NCI-H1694 treated with DMSO at 0.1 percent for 48 hours (cell line): ENCODE results near the gene PCDHGC3.

ENCODE experiments used
- DNase-seq: peaks from one replicate; lab custom pipeline; 2025; lab: John Stamatoyannopoulos, UW

The PCDHGC3 gene

GRCh38 chr5:141508798-141509611 is 33.2 kb downstream of the PCDHGC3 start:
- DNase-seq, result peak; percentile 52

- DNase-seq, result no peak
Observed at GRCh38 chr5:141510160-141510559, 34.4 kb downstream of the PCDHGC3 start.

DNA sequence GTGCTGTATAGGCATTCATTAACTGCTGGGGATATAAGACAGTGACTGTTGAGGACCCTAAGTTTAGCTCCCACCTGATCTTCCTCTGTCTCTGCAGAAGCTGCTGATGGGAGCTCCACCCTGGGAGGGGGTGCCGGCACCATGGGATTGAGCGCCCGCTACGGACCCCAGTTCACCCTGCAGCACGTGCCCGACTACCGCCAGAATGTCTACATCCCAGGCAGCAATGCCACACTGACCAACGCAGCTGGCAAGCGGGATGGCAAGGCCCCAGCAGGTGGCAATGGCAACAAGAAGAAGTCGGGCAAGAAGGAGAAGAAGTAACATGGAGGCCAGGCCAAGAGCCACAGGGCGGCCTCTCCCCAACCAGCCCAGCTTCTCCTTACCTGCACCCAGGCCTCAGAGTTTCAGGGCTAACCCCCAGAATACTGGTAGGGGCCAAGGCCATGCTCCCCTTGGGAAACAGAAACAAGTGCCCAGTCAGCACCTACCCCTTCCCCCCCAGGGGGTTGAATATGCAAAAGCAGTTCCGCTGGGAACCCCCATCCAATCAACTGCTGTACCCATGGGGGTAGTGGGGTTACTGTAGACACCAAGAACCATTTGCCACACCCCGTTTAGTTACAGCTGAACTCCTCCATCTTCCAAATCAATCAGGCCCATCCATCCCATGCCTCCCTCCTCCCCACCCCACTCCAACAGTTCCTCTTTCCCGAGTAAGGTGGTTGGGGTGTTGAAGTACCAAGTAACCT is 35.3 kb downstream of the PCDHGC3 start:
- DNase-seq, result no peak

- no peak for DNase-seq
Observed at GRCh38 chr5:141511771-141512325, 36.1 kb downstream of the PCDHGC3 start.

DNA sequence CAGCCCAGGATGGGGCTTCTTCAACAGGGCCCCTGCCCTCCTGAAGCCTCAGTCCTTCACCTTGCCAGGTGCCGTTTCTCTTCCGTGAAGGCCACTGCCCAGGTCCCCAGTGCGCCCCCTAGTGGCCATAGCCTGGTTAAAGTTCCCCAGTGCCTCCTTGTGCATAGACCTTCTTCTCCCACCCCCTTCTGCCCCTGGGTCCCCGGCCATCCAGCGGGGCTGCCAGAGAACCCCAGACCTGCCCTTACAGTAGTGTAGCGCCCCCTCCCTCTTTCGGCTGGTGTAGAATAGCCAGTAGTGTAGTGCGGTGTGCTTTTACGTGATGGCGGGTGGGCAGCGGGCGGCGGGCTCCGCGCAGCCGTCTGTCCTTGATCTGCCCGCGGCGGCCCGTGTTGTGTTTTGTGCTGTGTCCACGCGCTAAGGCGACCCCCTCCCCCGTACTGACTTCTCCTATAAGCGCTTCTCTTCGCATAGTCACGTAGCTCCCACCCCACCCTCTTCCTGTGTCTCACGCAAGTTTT is 36.7 kb downstream of the PCDHGC3 start:
- peak; percentile 67 for DNase-seq

- DNase-seq, result peak; percentile 84
Observed at GRCh38 chr5:141512911-141513626, 37.3 kb downstream of the PCDHGC3 start.

- peak; percentile 89 for DNase-seq
Observed at GRCh38 chr5:141513627-141514329, 38.0 kb downstream of the PCDHGC3 start.

GRCh38 chr5:141514330-141515133 is 38.8 kb downstream of the PCDHGC3 start:
- DNase-seq, result peak; percentile 84

GRCh38 chr5:141515141-141515540 is 39.4 kb downstream of the PCDHGC3 start:
- DNase-seq, result no peak

GRCh38 chr5:141515946-141516671 is 40.3 kb downstream of the PCDHGC3 start:
- no peak for DNase-seq

GRCh38 chr5:141516672-141517025 is 40.9 kb downstream of the PCDHGC3 start:
- DNase-seq, result no peak

GRCh38 chr5:141517312-141517711 is 41.5 kb downstream of the PCDHGC3 start:
- DNase-seq, result no peak

DNA sequence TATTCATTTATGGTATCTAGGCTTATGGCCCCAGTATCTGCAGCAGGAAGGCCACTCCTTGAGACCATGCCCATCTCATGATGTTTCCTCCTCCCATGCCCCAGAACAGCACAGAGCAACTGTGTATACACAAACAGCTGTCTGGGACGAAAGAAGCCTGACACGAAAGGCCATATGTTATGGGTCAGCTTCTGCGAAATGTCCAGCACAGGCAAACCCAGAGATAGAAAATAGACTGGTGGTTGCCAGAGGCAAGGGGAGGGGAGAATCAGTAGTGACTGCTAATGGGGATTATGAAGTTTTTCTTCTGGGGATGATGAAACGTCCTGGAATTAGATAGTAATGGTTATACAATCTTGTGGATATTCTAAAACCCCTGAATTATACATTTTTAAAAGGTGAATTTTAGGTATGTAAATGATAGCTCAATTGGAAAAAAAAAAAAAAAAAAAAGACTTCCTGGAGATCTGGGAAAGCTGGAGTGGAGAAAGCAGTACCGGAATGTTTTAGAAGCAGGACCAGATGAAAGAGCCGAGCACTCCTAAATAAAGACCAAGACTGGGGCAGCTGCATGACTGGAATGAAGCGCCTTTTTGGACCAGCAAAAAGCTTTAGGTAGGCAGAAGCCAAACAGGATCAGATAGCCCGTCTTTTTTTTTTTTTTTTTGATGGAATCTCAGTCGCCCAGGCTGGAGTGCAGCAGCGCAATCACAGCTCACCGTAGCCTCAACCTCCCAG is 42.3 kb downstream of the PCDHGC3 start:
- no peak for DNase-seq

DNA sequence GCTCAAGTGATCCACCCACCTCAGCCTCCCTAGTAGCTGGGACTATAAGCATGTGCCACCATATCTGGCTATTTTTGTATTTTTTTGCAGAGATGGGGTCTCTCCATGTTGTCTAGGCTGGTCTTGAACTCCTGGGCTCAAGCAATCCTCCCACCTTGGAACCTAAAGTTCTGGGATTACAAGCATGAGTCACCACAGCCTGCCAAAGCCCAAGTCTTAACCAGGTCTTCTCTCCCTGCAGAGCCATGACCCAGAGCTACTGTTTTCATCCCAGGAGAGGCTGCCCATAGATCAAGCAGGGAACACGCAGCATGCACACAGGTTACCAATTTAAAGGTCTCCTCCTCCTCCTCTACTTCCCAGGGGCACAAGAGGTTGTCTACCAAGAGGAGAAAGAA is 42.9 kb downstream of the PCDHGC3 start:
- no peak for DNase-seq

DNA sequence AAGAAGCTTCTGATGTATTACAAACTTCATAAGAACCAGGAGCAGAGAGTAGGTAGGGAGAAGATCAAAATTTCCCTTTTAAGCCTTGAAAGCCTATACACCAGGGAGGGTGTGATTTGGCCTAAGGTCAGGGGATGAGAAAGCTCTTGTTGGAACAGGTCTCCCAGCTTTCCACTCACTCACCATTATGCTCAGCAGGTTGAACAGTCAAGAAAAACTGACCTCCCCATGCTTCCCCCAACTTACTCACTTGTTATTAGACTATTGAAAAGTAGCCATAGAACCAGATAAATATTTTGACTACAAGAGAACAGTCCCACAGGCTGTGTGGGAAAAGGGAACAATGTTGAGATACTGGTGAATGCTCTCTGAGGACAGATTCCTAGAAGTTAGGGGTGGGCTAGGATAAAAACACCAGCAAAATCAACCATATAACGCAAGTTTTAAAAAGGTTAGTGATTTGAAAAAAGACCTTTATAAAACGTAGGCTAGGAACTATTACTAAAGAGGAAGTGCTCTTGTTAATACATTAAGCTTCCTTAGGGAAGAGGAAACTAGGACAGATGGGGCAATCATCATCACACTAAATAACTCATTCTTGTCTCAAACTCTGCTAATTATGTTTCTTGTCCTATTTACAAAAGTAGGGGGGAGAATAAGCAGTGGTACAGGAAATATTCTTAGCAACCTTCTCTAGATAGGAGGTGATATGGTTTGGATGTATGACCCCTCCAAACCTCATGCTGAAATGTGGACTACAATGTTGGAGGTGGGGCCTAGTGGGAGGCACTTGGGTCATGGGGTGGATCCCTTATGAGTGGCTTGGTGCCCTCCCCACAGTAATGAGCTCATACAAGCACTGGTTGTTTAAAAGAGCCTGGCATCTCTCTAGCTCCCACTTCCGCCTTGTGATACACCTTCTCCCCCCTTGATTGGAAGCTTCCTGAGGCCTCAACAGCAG is 44.1 kb downstream of the PCDHGC3 start:
- no peak for DNase-seq

GRCh38 chr5:141521244-141521781 is 45.5 kb downstream of the PCDHGC3 start:
- DNase-seq, result no peak

GRCh38 chr5:141522301-141522700 is 46.5 kb downstream of the PCDHGC3 start:
- DNase-seq, result no peak

GRCh38 chr5:141523991-141524390 is 48.2 kb downstream of the PCDHGC3 start:
- DNase-seq, result no peak
